Loucy (cell line): ENCODE data around the gene HYAL3.

Source experiments
- H2AFZ ChIP-seq: fragments of 200-600 bp; sonication (generic); 2 replicates; pipeline ENCODE4 v1.6.0; 2016; ENCODE audit warnings: antibody characterized with exemption, mild to moderate bottlenecking, low read length, moderate library complexity
- H3F3A ChIP-seq: fragments of 200-600 bp; 2 replicates; pipeline ENCODE4 v1.6.0; 2016; ENCODE audit warnings: antibody characterized with exemption, low read depth, mild to moderate bottlenecking
- H3K27me3 ChIP-seq: fragments of 200-600 bp; sonication (generic); 2 replicates; pipeline ENCODE4 v1.6.1; 2014; ENCODE audit warnings: low read length, mild to moderate bottlenecking; ENCODE audit not compliant: insufficient read depth, poor library complexity, severe bottlenecking
- H3K36me3 ChIP-seq: fragments of 200-600 bp; sonication (generic); 2 replicates; pipeline ENCODE4 v1.6.1; 2016; ENCODE audit warnings: low read length; ENCODE audit not compliant: insufficient read depth
- H3K4me1 ChIP-seq: fragments of 200-600 bp; sonication (generic); 2 replicates; pipeline ENCODE4 v1.5.1; 2014; ENCODE audit warnings: low read length, mild to moderate bottlenecking; ENCODE audit not compliant: insufficient read depth, poor library complexity, severe bottlenecking
- H3K4me2 ChIP-seq: fragments of 200-600 bp; sonication (generic); 2 replicates; pipeline ENCODE4 v1.6.0; 2014; ENCODE audit warnings: antibody characterized with exemption, low read length, low read depth, mild to moderate bottlenecking; ENCODE audit not compliant: poor library complexity, severe bottlenecking
- H3K4me3 ChIP-seq: fragments of 200-600 bp; sonication (generic); 2 replicates; pipeline ENCODE4 v1.5.1; 2014; ENCODE audit warnings: low read length, mild to moderate bottlenecking, mixed read lengths; ENCODE audit not compliant: poor library complexity, severe bottlenecking
- H3K79me2 ChIP-seq: fragments of 200-600 bp; sonication (generic); 2 replicates; pipeline ENCODE4 v1.6.1; 2014; ENCODE audit warnings: low read length; ENCODE audit not compliant: insufficient read depth
- H3K9ac ChIP-seq: fragments of 200-600 bp; sonication (generic); 2 replicates; pipeline ENCODE4 v1.6.0; 2014; ENCODE audit warnings: mild to moderate bottlenecking, low read depth, low read length, moderate library complexity; ENCODE audit not compliant: poor library complexity, severe bottlenecking
- H3K9me2 ChIP-seq: fragments of 200-600 bp; sonication (generic); replicated peaks from 2 replicates; pipeline ENCODE4 v1.6.1; 2016; ENCODE audit warnings: low read depth, low read length, mixed read lengths
- H3K9me3 ChIP-seq: fragments of 200-600 bp; sonication (generic); 2 replicates; pipeline ENCODE4 v1.6.1; 2014; ENCODE audit warnings: mild to moderate bottlenecking, antibody characterized with exemption, low read length, low read depth; ENCODE audit not compliant: insufficient read depth
- H4K20me1 ChIP-seq: fragments of 200-600 bp; sonication (generic); 2 replicates; pipeline ENCODE4 v1.6.0; 2014; ENCODE audit warnings: antibody characterized with exemption, low read length, mild to moderate bottlenecking; ENCODE audit not compliant: insufficient read depth, poor library complexity, severe bottlenecking
- CTCF ChIP-seq: fragments of 200-600 bp; sonication (generic); conservative IDR thresholded peaks from 2 replicates; pipeline ENCODE4 v1.5.1; 2014; ENCODE audit warnings: mild to moderate bottlenecking, antibody characterized with exemption, low read length
- EZH2phosphoT487 ChIP-seq: fragments of 200-600 bp; IDR thresholded peaks from 2 replicates; pipeline ENCODE4 v1.6.1; 2018; ENCODE audit warnings: antibody characterized with exemption, mild to moderate bottlenecking, moderate library complexity, borderline replicate concordance

Gene HYAL3

GRCh38 chr3:50265571-50265970 lies 33.6 kb downstream of the HYAL3 start:
- Histone ChIP-seq H3K4me1 (peaks cover 9% of the 10 kb centered on the region), H3K4me3 (no peak overlapping the region), H2AFZ (no peak overlapping the region), H3K36me3 (no peaks in the 10 kb centered on the region), H3K9me2 (no peaks in the 10 kb centered on the region), H3K4me2 (no peak overlapping the region), H3K9me3 (no peaks in the 10 kb centered on the region), H3K9ac (no peak overlapping the region), H3K27me3 (no peaks in the 10 kb centered on the region), H3K79me2 (peaks cover 11% of the 10 kb centered on the region; the same call in 1 of the 2 replicates), H3F3A (no peaks in the 10 kb centered on the region), H4K20me1 (no peaks in the 10 kb centered on the region)
- TF ChIP-seq CTCF (no peak), EZH2phosphoT487 (no peak)

DNA sequence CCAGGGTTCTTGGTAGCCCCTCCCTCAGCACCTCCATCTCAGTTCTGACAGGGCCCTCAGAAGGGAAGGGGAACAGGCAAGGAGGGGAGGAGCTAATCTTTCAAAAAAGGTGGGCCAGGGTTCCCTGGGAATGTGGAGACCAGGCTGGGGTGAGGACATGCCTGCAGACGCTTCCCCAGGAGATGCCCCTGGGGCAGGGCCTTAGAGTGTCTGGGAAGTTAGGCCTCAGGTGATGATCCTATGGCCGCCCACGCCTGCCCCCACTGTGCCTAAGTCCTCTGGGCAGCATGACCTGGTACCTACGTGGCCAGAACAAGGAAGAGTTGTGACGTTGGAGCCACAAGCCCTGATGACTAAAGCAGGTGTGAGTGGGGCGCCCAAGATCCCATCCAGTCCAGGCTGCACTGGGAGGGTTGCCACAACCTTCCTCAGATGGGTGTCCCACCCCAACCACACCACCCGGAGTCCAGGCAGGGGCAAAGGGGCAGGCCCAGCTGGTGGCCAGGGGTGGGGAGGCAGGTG lies 34.2 kb downstream of the HYAL3 start:
- no peaks in the 10 kb centered on the region for H3K9me2 ChIP-seq
- no peaks in the 10 kb centered on the region for H3K9me3 ChIP-seq
- no peak for TF ChIP-seq CTCF
- no peaks in the 10 kb centered on the region for H3K27me3 ChIP-seq
- H2AFZ ChIP-seq = no peak overlapping the region
- no peak overlapping the region for H3K4me2 ChIP-seq
- no peaks in the 10 kb centered on the region for H3F3A ChIP-seq
- no peak overlapping the region for H3K4me3 ChIP-seq
- H3K9ac ChIP-seq = no peak overlapping the region
- peaks cover 12% of the 10 kb centered on the region; the same call in 1 of the 2 replicates for H3K79me2 ChIP-seq
- no peaks in the 10 kb centered on the region for H4K20me1 ChIP-seq
- H3K36me3 ChIP-seq = no peaks in the 10 kb centered on the region
- H3K4me1 ChIP-seq = peaks cover 10% of the 10 kb centered on the region

DNA sequence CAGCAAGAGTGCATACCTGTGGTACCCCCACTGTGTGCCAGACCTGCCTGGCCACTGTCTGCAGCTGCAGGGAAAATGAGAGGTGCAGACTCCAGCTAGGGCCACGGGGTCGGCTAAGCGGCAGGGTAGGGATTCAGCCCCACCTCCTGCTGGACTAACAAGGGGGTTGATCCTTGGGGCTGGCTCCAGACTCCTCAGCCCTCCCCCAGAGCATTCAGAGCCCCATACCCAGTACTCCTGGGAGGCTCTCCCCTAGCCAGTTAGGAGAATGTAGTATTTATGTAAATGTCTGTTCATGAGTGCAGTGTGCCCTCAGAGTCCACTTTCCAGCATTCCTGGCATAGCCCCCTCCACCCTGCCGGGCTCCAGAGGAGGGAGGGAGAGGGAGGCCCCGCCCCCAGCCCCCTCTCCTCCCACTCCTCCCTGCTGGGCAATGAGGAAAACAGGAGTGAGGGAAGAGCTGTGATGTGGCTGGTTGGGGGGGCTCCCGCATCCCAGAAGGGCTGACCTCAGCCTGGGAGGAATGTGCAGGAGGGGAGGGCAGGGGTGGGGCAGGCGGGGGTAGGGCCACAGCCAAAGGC lies 34.7 kb downstream of the HYAL3 start:
- H3K4me2 ChIP-seq = no peak overlapping the region

More for the DNA sequence above, 34.7 kb downstream of the HYAL3 start:
- Histone ChIP-seq H3K79me2 (peaks cover 12% of the 10 kb centered on the region; the same call in 1 of the 2 replicates), H2AFZ (no peak overlapping the region), H3K36me3 (peaks cover 3% of the 10 kb centered on the region; the same call in 1 of the 2 replicates), H4K20me1 (no peaks in the 10 kb centered on the region), H3K4me3 (no peak overlapping the region), H3K4me1 (peaks cover 13% of the 10 kb centered on the region), H3F3A (no peaks in the 10 kb centered on the region), H3K9ac (no peak overlapping the region), H3K27me3 (no peaks in the 10 kb centered on the region), H3K9me3 (no peaks in the 10 kb centered on the region), H3K9me2 (no peaks in the 10 kb centered on the region)
- TF ChIP-seq EZH2phosphoT487 (no peak), CTCF (no peak)
